Measurements from ENCODE around the gene NOTCH3.

GRCh38 chr19:15115080-15115479 is 85.7 kb downstream of the NOTCH3 start:
- TF ChIP-seq CTCF (IDR thresholded peaks at IDR 0.05; ENCODE audit: poor library complexity) = no peak
- TF ChIP-seq EZH2phosphoT487 (IDR thresholded peaks at IDR 0.05; ENCODE audit: low read depth, severe bottlenecking, unreplicated experiment) = no peak
- TF ChIP-seq EZH2 (IDR thresholded peaks at IDR 0.05; ENCODE audit: borderline replicate concordance) = no peak
